CD14-positive monocyte (primary cell): ENCODE measurements around the gene KRT23. TPM values are rescaled to one million over a fixed set of nuclear protein-coding genes. Genes with fewer than 3 reads are reported as not detected.

Experiments used
- DNase-seq, 3 donors: peaks; one replicate each; pipeline ENCODE4 v3.0.0-alpha.2; 2011 to 2022
- H2AFZ ChIP-seq: 2 replicates; pipeline ENCODE4 v1.6.0; 2012; ENCODE audit warnings: mild to moderate bottlenecking, low read depth, low read length, inconsistent platforms; ENCODE audit not compliant: insufficient read depth, poor library complexity, severe bottlenecking
- H3K27ac ChIP-seq, 2 donors: 1 replicate in 1 of 2; 2 replicates in 1 of 2; pipeline ENCODE4 v1.5.1; 2012 to 2013; ENCODE audit warnings: low read length in 2 of 2, control low read depth in 1 of 2, inconsistent platforms in 1 of 2, low read depth in 1 of 2, mild to moderate bottlenecking in 1 of 2
- H3K27me3 ChIP-seq, 2 donors: one replicate each; pipeline versions ENCODE4 v1.6.0 to v1.6.1; 2011 to 2013; ENCODE audit warnings: low read length in 2 of 2; ENCODE audit not compliant: control insufficient read depth in 2 of 2, insufficient read depth in 2 of 2
- H3K36me3 ChIP-seq, 2 donors: replicated peaks in 1 of 2; 1 replicate in 1 of 2; 2 replicates in 1 of 2; pipeline versions ENCODE4 v1.5.1 to v1.6.1; 2012 to 2013; ENCODE audit warnings: low read length in 2 of 2, control low read depth in 1 of 2, inconsistent platforms in 1 of 2, mild to moderate bottlenecking in 1 of 2; ENCODE audit not compliant: insufficient read depth in 2 of 2, control insufficient read depth in 1 of 2
- H3K4me1 ChIP-seq, 2 donors: 1 replicate in 1 of 2; 2 replicates in 1 of 2; pipeline versions ENCODE4 v1.5.1 to v1.6.1; 2012 to 2013; ENCODE audit warnings: low read length in 2 of 2, control low read depth in 1 of 2, inconsistent platforms in 1 of 2, mild to moderate bottlenecking in 1 of 2, moderate library complexity in 1 of 2; ENCODE audit not compliant: insufficient read depth in 2 of 2, control insufficient read depth in 1 of 2
- H3K4me2 ChIP-seq: replicated peaks from 2 replicates; pipeline ENCODE3; 2012; ENCODE audit warnings: low read length, moderate library complexity, mild to moderate bottlenecking; ENCODE audit not compliant: poor library complexity, severe bottlenecking; ENCODE audit errors: extremely low read depth
- H3K4me3 ChIP-seq, 3 experiments: fragments of 200-600 bp in 1 of 3; sonication (generic) in 1 of 3; replicated peaks in 1 of 3; 1 replicate in 2 of 3; 2 replicates in 1 of 3; pipeline ENCODE4 v1.5.1; 2011 to 2013; ENCODE audit warnings: low read length in 3 of 3, mild to moderate bottlenecking in 3 of 3, control low read depth in 2 of 3, low read depth in 2 of 3, inconsistent platforms in 1 of 3, moderate library complexity in 1 of 3
- H3K79me2 ChIP-seq: 2 replicates; pipeline ENCODE4 v1.6.0; 2012; ENCODE audit warnings: mild to moderate bottlenecking, control low read depth, inconsistent platforms, low read length, moderate library complexity; ENCODE audit not compliant: insufficient read depth
- H3K9ac ChIP-seq: 2 replicates; pipeline ENCODE4 v1.6.0; 2017; ENCODE audit warnings: low read length, mild to moderate bottlenecking; ENCODE audit not compliant: insufficient read depth, poor library complexity, severe bottlenecking
- H3K9me3 ChIP-seq, 2 donors: replicated peaks in 1 of 2; 1 replicate in 1 of 2; 2 replicates in 1 of 2; pipeline versions ENCODE4 v1.5.1 to v1.6.1; 2012 to 2013; ENCODE audit warnings: low read length in 2 of 2, control low read depth in 1 of 2; ENCODE audit not compliant: control insufficient read depth in 1 of 2, insufficient read depth in 1 of 2
- H4K20me1 ChIP-seq: 2 replicates; pipeline ENCODE4 v1.6.0; 2012; ENCODE audit warnings: mild to moderate bottlenecking, low read length, control low read depth, moderate library complexity; ENCODE audit not compliant: insufficient read depth
- H3K27ac Mint-ChIP-seq, 7 donors: one replicate each; pipeline ENCODE4 v1.8.0; 2020; ENCODE audit warnings: mild to moderate bottlenecking in 7 of 7, mixed read lengths in 7 of 7, moderate library complexity in 6 of 7, inconsistent platforms in 2 of 7
- H3K27me3 Mint-ChIP-seq, 3 donors: one replicate each; pipeline ENCODE4 v1.8.0; 2021 to 2022; ENCODE audit warnings: low read depth in 3 of 3, mild to moderate bottlenecking in 3 of 3, mixed read lengths in 3 of 3, moderate library complexity in 3 of 3, inconsistent platforms in 1 of 3
- H3K36me3 Mint-ChIP-seq, 2 donors: one replicate each; pipeline ENCODE4 v1.8.0; 2020; ENCODE audit warnings: mixed read lengths in 2 of 2, inconsistent platforms in 1 of 2, mild to moderate bottlenecking in 1 of 2
- H3K4me1 Mint-ChIP-seq: one replicate; pipeline ENCODE4 v1.8.0; 2020; ENCODE audit warnings: mild to moderate bottlenecking, mixed read lengths
- H3K4me3 Mint-ChIP-seq, 2 donors: one replicate each; pipeline ENCODE4 v1.8.0; 2020; ENCODE audit warnings: mild to moderate bottlenecking in 2 of 2, mixed read lengths in 2 of 2, moderate library complexity in 1 of 2
- H3K9me3 Mint-ChIP-seq, 7 donors: one replicate each; pipeline ENCODE4 v1.8.0; 2020 to 2022; ENCODE audit warnings: mixed read lengths in 7 of 7, mild to moderate bottlenecking in 6 of 7, moderate library complexity in 6 of 7, inconsistent platforms in 2 of 7
- WGBS: methylation state at CpG from one replicate; pipeline ENCODE4 v1.1.5; 2013; ENCODE audit warnings: missing lambda C conversion rate; ENCODE audit not compliant: insufficient coverage; 5-methylcytosine and 5-hydroxymethylcytosine counted together
- intact Hi-C, 2 donors: fragments of 100-400 bp; cut with micrococcal nuclease; formaldehyde crosslinking; loops; one replicate each; pipeline versions ENCODE4 v1.15.0 to v1.15.1; 2023
- polyA plus RNA-seq, 3 donors: library from polyadenylated mRNA; depleted of rRNA in 1 of 3; unstranded in 2 of 3; stranded (reverse) in 1 of 3; fragments of 300-500 nt in 2 of 3; fragments of >200 nt in 1 of 3; fragmentation: Illumina TruSeq in 2 of 3; gene quantifications; 1 replicate in 2 of 3; 2 replicates in 1 of 3; pipeline ENCODE4 v1.2.3, GENCODE V29; 2012 to 2021
- TF ChIP-seq, protein P1 (sequence below): fragments of 200-600 bp; IDR thresholded peaks from one replicate; pipeline ENCODE4 v1.8.0; 2022; ENCODE audit warnings: antibody characterized with exemption, mild to moderate bottlenecking

The KRT23 gene
- polyA plus RNA-seq, 3 donors: 1.7 to 7.6 (median 3.6) TPM

DNA sequence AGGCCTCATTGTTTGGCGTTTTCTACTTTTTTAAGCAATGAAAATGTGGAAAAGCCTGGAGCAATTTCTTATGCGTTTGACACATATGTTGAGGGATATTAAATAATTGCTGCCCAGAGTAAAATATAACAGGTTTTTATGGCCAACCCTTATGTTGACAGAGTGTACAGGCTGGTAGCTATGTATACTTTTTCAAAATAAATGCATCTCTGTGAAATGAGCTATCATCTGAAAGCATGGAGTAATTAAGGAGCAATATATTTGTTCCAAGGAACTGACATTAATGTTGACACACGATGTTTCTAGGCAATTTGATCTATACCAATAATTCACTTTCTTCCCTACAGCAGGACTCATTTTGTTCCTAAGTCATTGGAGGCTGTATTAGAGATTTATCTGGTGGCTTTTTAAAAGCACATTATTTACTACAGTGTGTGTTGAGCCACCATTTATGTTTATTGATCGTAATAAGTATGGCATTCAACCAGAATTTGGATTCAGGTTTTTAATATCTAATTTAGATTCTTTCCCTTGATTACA lies 40.5 kb downstream of the KRT23 start:
- Histone ChIP-seq H3K4me1 (peaks cover 7 to 8% of the 10 kb centered on the region in 2 donors), H3K79me2 (no peaks in the 10 kb centered on the region), H3K4me2 (no peak overlapping the region), H3K36me3 (no peaks in the 10 kb centered on the region), H4K20me1 (no peaks in the 10 kb centered on the region), H2AFZ (no peak overlapping the region), H3K27me3 (no peaks in the 10 kb centered on the region), H3K9ac (no peak overlapping the region), H3K4me3 (no peak overlapping the region), H3K9me3 (no peaks in the 10 kb centered on the region), H3K27ac (no peak overlapping the region)
- WGBS: 100% methylated on average over 2 of the region's 4 CpGs
- Mint-ChIP-seq H3K27me3 (peaks cover 4 to 6% (median 6%) of the 10 kb centered on the region in 3 donors), H3K9me3 (no peaks in the 10 kb centered on the region), H3K4me1 (peaks cover 8% of the 10 kb centered on the region), H3K27ac (no peak overlapping the region), H3K4me3 (no peak overlapping the region), H3K36me3 (no peaks in the 10 kb centered on the region)
- TF ChIP-seq, protein P1, sequence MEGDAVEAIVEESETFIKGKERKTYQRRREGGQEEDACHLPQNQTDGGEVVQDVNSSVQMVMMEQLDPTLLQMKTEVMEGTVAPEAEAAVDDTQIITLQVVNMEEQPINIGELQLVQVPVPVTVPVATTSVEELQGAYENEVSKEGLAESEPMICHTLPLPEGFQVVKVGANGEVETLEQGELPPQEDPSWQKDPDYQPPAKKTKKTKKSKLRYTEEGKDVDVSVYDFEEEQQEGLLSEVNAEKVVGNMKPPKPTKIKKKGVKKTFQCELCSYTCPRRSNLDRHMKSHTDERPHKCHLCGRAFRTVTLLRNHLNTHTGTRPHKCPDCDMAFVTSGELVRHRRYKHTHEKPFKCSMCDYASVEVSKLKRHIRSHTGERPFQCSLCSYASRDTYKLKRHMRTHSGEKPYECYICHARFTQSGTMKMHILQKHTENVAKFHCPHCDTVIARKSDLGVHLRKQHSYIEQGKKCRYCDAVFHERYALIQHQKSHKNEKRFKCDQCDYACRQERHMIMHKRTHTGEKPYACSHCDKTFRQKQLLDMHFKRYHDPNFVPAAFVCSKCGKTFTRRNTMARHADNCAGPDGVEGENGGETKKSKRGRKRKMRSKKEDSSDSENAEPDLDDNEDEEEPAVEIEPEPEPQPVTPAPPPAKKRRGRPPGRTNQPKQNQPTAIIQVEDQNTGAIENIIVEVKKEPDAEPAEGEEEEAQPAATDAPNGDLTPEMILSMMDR: no peak
- intact Hi-C loops: no loop called here
- DNase-seq: no peak

DNA sequence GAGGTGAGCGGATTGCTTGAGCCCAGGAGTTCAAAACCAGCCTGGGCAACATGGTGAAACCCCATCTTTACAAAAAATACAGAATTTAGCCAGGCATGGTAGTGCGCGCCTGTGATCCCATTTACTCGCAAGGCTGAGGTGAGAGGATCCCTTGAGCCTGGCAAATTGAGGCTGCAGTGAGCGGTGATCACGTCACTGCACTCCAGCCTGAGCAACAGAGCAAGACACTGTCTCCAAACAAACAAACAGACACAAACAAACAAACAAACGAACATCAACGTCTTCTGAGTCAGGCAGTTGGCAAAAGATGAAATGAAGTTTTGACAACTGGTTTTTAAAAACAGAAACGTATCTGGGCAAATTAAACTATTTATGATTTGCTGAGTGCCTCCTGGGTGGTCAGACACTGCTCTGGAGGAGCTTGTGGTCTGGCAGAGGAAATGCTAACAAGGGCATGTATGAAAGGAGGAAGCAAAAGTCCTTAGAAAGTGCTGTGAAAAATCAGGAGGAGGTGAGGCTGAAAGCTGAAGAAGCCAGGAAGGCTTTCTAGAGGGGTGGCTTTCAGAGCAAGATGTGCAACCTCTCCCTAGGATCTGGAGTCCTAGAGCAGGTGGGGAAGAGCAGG lies 42.2 kb downstream of the KRT23 start:
- Histone ChIP-seq H3K27me3 (peaks cover 0 to 4% of the 10 kb centered on the region in 2 donors), H3K4me2 (no peak overlapping the region), H2AFZ (peak overlapping the region; percentile 12), H3K4me1 (peaks cover 7 to 8% of the 10 kb centered on the region in 2 donors), H3K27ac (no peak overlapping the region), H4K20me1 (no peaks in the 10 kb centered on the region), H3K9me3 (no peaks in the 10 kb centered on the region), H3K79me2 (no peaks in the 10 kb centered on the region), H3K4me3 (no peak overlapping the region), H3K9ac (no peak overlapping the region), H3K36me3 (no peaks in the 10 kb centered on the region)
- no peak for DNase-seq
- TF ChIP-seq, protein P1: no peak
- peak overlapping the region in 1 of 7 donors; percentile 55 for H3K27ac Mint-ChIP-seq
- peak overlapping the region in 1 of 2 donors; percentile 2 for H3K4me3 Mint-ChIP-seq
- H3K27me3 Mint-ChIP-seq: peaks cover 4 to 8% (median 6%) of the 10 kb centered on the region in 3 donors
- peaks cover 0 to 2% (median 0%) of the 10 kb centered on the region in 7 donors for H3K9me3 Mint-ChIP-seq
- WGBS: 47% methylated on average over 7 of the region's 9 CpGs
- H3K36me3 Mint-ChIP-seq: no peaks in the 10 kb centered on the region
- intact Hi-C loops: no loop called here
- H3K4me1 Mint-ChIP-seq: peaks cover 8% of the 10 kb centered on the region
